Lower leg skin (tissue), 4 donors: ENCODE data around the gene CPN1. TPM values are rescaled to one million over a fixed set of nuclear protein-coding genes. Genes with fewer than 3 reads are reported as not detected.

Experiments used
- DNase-seq, 2 donors: peaks; one replicate each; pipeline ENCODE4 v3.0.0-alpha.2; 2019; ENCODE audit warnings: low spot score in 2 of 2
- H3K4me3 ChIP-seq: fragments of 200-600 bp; sonication (generic); 2 replicates; pipeline ENCODE4 v1.5.1; 2017; ENCODE audit warnings: mild to moderate bottlenecking, low read depth; ENCODE audit not compliant: poor library complexity, severe bottlenecking
- POLR2A ChIP-seq, 2 donors: fragments of 450-650 bp; IDR thresholded peaks; one replicate each; pipeline ENCODE4 v1.6.1; 2016 to 2017; ENCODE audit warnings: antibody characterized with exemption in 2 of 2, mild to moderate bottlenecking in 1 of 2, moderate library complexity in 1 of 2
- WGBS, 2 donors: methylation state at CpG; one replicate each; pipeline ENCODE4 v1.1.5; 2018; 5-methylcytosine and 5-hydroxymethylcytosine counted together
- intact Hi-C: fragments of 100-400 bp; cut with DNase I; formaldehyde crosslinking; loops from one replicate; pipeline ENCODE4 v1.15.0; 2023; ENCODE audit warnings: low total_unique reads
- total RNA-seq, 4 donors: library from RNA; depleted of rRNA; stranded (reverse); fragments of >200 nt; gene quantifications; one replicate each; pipeline ENCODE4 v1.1.0, GENCODE V29; 2016
- TF ChIP-seq, protein P1 (sequence below), 3 donors: fragments of 450-650 bp; IDR thresholded peaks; one replicate each; pipeline ENCODE4 v1.5.1; 2016; ENCODE audit warnings: antibody characterized with exemption in 3 of 3, mild to moderate bottlenecking in 3 of 3, moderate library complexity in 2 of 3

Gene CPN1
- total RNA-seq, 4 donors from 2014 or later = not detected

DNA sequence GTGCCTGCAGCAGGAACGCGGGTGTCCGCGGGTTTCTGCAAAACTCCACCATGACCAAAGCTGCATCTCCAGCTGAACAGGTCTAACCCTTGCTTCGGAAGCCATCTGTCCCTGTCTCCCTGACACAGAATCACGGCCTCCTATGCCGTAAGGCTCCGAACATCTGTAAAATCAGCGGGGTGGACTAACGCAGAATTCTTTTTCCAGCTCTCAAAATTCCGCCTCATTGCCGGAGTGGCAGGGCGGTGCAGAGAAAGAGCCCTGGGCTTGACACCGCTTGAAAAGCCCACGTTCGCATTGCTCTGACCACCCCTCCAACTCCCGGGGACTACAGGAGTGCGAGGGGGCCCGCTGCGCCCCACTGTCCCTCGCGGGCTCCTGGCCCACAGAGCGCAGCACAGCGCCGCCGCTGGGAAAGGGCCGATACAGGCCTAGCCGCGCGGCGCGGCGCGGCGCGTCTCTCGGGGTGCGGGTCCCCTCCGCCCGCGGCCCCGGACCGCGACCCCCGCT is 72.3 kb downstream of the CPN1 start:
- peak; percentile 18 to 91 for DNase-seq
- H3K4me3 ChIP-seq = peak overlapping the region; percentile 78
- 0 to 2% methylated on average over 17 to 21 of the region's 45 CpGs for WGBS, 2 donors
- no peak for TF ChIP-seq POLR2A (IDR thresholded peaks at IDR 0.05)
- TF ChIP-seq, protein P1, sequence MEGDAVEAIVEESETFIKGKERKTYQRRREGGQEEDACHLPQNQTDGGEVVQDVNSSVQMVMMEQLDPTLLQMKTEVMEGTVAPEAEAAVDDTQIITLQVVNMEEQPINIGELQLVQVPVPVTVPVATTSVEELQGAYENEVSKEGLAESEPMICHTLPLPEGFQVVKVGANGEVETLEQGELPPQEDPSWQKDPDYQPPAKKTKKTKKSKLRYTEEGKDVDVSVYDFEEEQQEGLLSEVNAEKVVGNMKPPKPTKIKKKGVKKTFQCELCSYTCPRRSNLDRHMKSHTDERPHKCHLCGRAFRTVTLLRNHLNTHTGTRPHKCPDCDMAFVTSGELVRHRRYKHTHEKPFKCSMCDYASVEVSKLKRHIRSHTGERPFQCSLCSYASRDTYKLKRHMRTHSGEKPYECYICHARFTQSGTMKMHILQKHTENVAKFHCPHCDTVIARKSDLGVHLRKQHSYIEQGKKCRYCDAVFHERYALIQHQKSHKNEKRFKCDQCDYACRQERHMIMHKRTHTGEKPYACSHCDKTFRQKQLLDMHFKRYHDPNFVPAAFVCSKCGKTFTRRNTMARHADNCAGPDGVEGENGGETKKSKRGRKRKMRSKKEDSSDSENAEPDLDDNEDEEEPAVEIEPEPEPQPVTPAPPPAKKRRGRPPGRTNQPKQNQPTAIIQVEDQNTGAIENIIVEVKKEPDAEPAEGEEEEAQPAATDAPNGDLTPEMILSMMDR (IDR thresholded peaks at IDR 0.05) = no peak
- intact Hi-C loops = no loop called here

- intact Hi-C loops = no loop called here
- no peak for DNase-seq
- peak overlapping the region; percentile 78 for H3K4me3 ChIP-seq
- 10 to 11% methylated on average over 9 of the region's 9 CpGs for WGBS, 2 donors
- TF ChIP-seq, protein P1 (IDR thresholded peaks at IDR 0.05) = no peak
- TF ChIP-seq POLR2A (IDR thresholded peaks at IDR 0.05) = no peak
Observed at GRCh38 chr10:100008708-100009282, 72.9 kb downstream of the CPN1 start.

GRCh38 chr10:100008142-100008522 is 73.5 kb downstream of the CPN1 start:
- H3K4me3 ChIP-seq = no peak overlapping the region
- DNase-seq = peak in 1 of 2 donors; percentile 23
- TF ChIP-seq, protein P1 (IDR thresholded peaks at IDR 0.05) = no peak
- no peak for TF ChIP-seq POLR2A (IDR thresholded peaks at IDR 0.05)
- intact Hi-C loops = no loop called here
- 25 to 29% methylated on average over 6 of the region's 6 CpGs for WGBS, 2 donors

GRCh38 chr10:100007231-100008141 is 74.2 kb downstream of the CPN1 start:
- intact Hi-C loops = no loop called here
- WGBS, 2 donors = 42 to 49% methylated on average over 10 of the region's 10 CpGs
- no peak for DNase-seq
- no peak overlapping the region for H3K4me3 ChIP-seq
- TF ChIP-seq, protein P1 (IDR thresholded peaks at IDR 0.05) = no peak
- TF ChIP-seq POLR2A (IDR thresholded peaks at IDR 0.05) = no peak

DNA sequence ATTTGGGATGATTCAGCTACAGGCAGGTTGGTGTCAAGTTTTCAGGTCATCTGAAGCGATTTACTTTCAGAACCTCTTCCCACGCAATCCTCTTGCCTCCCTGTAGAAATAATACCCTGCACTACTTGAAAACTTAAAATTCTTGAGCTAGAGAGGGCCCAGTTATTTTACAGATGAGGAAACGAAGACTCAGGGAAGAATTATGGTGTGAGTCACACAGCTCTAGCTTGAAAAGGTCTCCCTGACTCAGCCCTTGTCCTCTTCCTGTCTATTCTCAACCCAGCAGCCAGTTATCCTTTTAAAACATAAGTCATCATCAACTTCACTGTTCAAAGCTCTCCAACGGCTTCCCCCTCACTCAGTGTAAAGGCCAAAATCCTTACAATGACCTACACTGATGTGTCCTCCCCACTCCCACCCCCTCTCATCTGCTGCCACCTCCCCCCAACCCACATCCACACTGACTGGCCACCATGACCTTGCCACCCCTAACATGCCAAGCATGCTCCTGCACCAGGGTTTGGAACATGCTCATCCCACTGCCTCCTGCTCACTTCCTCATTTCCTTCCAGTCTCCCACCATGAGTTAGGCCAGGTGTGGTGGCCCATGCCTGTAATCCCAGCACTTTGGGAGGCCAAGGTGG is 75.3 kb downstream of the CPN1 start:
- no peak overlapping the region for H3K4me3 ChIP-seq
- peak in 1 of 2 donors; percentile 28 for DNase-seq
- TF ChIP-seq POLR2A (IDR thresholded peaks at IDR 0.05) = no peak
- TF ChIP-seq, protein P1 (IDR thresholded peaks at IDR 0.05) = no peak
- intact Hi-C loops = no loop called here
- 31 to 51% methylated on average over 4 of the region's 4 CpGs for WGBS, 2 donors
